HEK293T (cell line): ENCODE data around the gene PRORP.
"Not testable (repeated sequence)": the region's sequence is repeated elsewhere in the genome, so short reads cannot be mapped to it uniquely, and the experiment has no call there.

Source experiments
- CTCF ChIA-PET: fragments of 350-600 bp; formaldehyde crosslinking; extraction: SDS; loops from one replicate; lab custom pipeline; 2021; ENCODE audit warnings: antibody characterized with exemption, inconsistent platforms; lab: Yijun Ruan, JAX
- POLR2A ChIA-PET: fragments of 350-600 bp; formaldehyde crosslinking; extraction: SDS; loops from one replicate; lab custom pipeline; 2020; ENCODE audit warnings: antibody characterized with exemption, inconsistent platforms; lab: Yijun Ruan, JAX
- DNase-seq: peaks from one replicate; pipeline ENCODE4 v3.0.0; 2012; ENCODE audit warnings: mixed read lengths; ENCODE audit errors: extremely low spot score
- ARNT ChIP-seq: fragments of 450-650 bp; IDR thresholded peaks from 2 replicates; pipeline ENCODE4 v1.6.1; 2017; ENCODE audit warnings: mild to moderate bottlenecking
- BHLHE40 ChIP-seq: fragments of 450-650 bp; IDR thresholded peaks from 2 replicates; pipeline ENCODE4 v1.6.1; 2016; ENCODE audit warnings: mild to moderate bottlenecking, moderate library complexity, borderline replicate concordance
- CTBP1 ChIP-seq: fragments of 450-650 bp; IDR thresholded peaks from 2 replicates; pipeline ENCODE4 v1.6.1; 2016; ENCODE audit warnings: borderline replicate concordance
- ELF4 ChIP-seq: fragments of 450-650 bp; IDR thresholded peaks from 2 replicates; pipeline ENCODE4 v1.6.1; 2017; ENCODE audit warnings: antibody characterized with exemption
- FOXA1 ChIP-seq: fragments of 450-650 bp; IDR thresholded peaks from 2 replicates; pipeline ENCODE4 v1.6.1; 2016; ENCODE audit warnings: mild to moderate bottlenecking
- FOXK2 ChIP-seq: fragments of 450-650 bp; IDR thresholded peaks from 2 replicates; pipeline ENCODE4 v1.6.1; 2016; ENCODE audit warnings: mild to moderate bottlenecking
- FOXM1 ChIP-seq: fragments of 450-650 bp; IDR thresholded peaks from 2 replicates; pipeline ENCODE4 v1.6.1; 2017; ENCODE audit warnings: mild to moderate bottlenecking, borderline replicate concordance
- HDGF ChIP-seq: fragments of 450-650 bp; IDR thresholded peaks from 2 replicates; pipeline ENCODE4 v1.6.1; 2017; ENCODE audit warnings: antibody characterized with exemption, borderline replicate concordance
- L3MBTL2 ChIP-seq: fragments of 450-650 bp; conservative IDR thresholded peaks from 2 replicates; pipeline ENCODE4 v1.6.1; 2016; ENCODE audit warnings: mild to moderate bottlenecking
- LEF1 ChIP-seq: fragments of 450-650 bp; IDR thresholded peaks from 2 replicates; pipeline ENCODE4 v1.6.1; 2017; ENCODE audit warnings: mild to moderate bottlenecking, borderline replicate concordance
- NFRKB ChIP-seq: fragments of 450-650 bp; IDR thresholded peaks from 2 replicates; pipeline ENCODE4 v1.6.1; 2016; ENCODE audit warnings: mild to moderate bottlenecking, moderate library complexity
- SP1 ChIP-seq: fragments of 450-650 bp; IDR thresholded peaks from 2 replicates; pipeline ENCODE4 v1.6.1; 2017
- SUZ12 ChIP-seq: fragments of 450-650 bp; IDR thresholded peaks from 2 replicates; pipeline ENCODE4 v1.6.1; 2016; ENCODE audit warnings: mild to moderate bottlenecking
- TARDBP ChIP-seq: fragments of 450-650 bp; IDR thresholded peaks from 2 replicates; pipeline ENCODE4 v1.6.1; 2016
- ZNF384 ChIP-seq: fragments of 450-650 bp; IDR thresholded peaks from 2 replicates; pipeline ENCODE4 v1.6.1; 2016
- TF ChIP-seq, protein P1 (sequence below): fragments of 450-650 bp; IDR thresholded peaks from 2 replicates; pipeline ENCODE4 v1.6.1; 2016

The PRORP gene

DNA sequence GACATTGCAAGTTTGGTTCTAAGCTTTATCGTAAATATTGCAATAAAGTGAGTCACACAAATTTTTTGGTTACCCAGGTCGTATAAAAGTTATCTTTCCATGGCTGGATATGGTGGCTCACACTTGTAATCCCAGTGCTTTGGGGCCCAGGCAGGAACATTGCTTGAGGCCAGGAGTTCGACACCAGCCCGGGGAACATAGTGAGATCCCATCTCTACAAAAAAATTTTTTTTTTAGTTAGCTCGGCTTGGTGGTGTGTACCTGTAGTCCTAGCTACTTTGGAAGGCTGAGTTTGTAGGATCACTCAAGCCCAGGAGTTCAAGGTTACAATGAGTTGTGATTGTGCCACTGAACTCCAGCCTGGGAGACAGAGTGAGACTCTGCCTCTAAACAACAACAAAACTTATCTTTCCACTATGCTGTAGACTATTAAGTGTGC is 24.4 kb downstream of the PRORP start:
- ChIA-PET POLR2A (no interaction called here), CTCF (interaction anchor here (1.5 kb wide), 1 partner anchor 258 kb away, joined by 4 read pairs; the partner anchor contains the start of gene NFKBIA)
- DNase-seq, result no peak
- TF ChIP-seq ZNF384 (no peak), SP1 (no peak), TARDBP (no peak)

DNA sequence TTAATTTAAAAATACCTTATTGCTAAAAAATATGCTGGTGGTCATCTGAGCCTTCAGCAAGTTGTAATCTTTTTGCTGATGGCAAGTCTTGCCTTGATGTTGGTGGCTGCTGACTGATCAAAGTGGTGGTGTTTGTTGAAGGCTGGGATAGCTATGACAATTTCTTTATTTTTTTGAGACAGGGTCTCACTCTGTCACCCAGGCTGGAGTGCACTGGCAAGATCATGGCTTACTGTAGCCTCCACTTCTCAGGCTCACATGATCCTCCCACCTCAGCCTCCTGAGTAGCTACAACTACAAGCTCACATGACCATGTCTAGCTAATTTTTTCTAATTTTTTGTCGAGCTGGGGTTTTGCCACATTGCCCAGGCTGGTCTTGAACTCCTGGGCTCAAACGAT is 24.8 kb downstream of the PRORP start:
- POLR2A ChIA-PET, result no interaction called here
- TF ChIP-seq NFRKB, result no peak
- TF ChIP-seq FOXK2, result no peak
- no peak for TF ChIP-seq CTBP1
- no peak for TF ChIP-seq ZNF384
- TF ChIP-seq SUZ12, result no peak
- TF ChIP-seq L3MBTL2, result no peak
- no peak for TF ChIP-seq TARDBP
- TF ChIP-seq BHLHE40, result no peak
- TF ChIP-seq LEF1, result no peak
- no peak for TF ChIP-seq SP1
- TF ChIP-seq HDGF, result no peak
- TF ChIP-seq FOXM1, result no peak
- TF ChIP-seq ELF4, result no peak
- TF ChIP-seq ARNT, result no peak
- no peak for TF ChIP-seq FOXA1
- TF ChIP-seq, protein P1, sequence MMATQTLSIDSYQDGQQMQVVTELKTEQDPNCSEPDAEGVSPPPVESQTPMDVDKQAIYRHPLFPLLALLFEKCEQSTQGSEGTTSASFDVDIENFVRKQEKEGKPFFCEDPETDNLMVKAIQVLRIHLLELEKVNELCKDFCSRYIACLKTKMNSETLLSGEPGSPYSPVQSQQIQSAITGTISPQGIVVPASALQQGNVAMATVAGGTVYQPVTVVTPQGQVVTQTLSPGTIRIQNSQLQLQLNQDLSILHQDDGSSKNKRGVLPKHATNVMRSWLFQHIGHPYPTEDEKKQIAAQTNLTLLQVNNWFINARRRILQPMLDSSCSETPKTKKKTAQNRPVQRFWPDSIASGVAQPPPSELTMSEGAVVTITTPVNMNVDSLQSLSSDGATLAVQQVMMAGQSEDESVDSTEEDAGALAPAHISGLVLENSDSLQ, result no peak
- CTCF ChIA-PET, result interaction anchor here (1.5 kb wide), 1 partner anchor 258 kb away, joined by 4 read pairs; the partner anchor contains the start of gene NFKBIA
- no peak for DNase-seq

GRCh38 chr14:35147711-35148110 is 25.4 kb downstream of the PRORP start:
- no peak for TF ChIP-seq NFRKB
- no peak for TF ChIP-seq FOXA1
- TF ChIP-seq, protein P1, result no peak
- TF ChIP-seq ELF4, result no peak
- TF ChIP-seq SUZ12, result no peak
- no peak for TF ChIP-seq SP1
- TF ChIP-seq ARNT, result no peak
- TF ChIP-seq ZNF384, result no peak
- TF ChIP-seq BHLHE40, result no peak
- no peak for TF ChIP-seq LEF1
- no peak for TF ChIP-seq FOXM1
- TF ChIP-seq FOXK2, result no peak
- no peak for TF ChIP-seq CTBP1
- TF ChIP-seq HDGF, result no peak
- no peak for TF ChIP-seq L3MBTL2
- TF ChIP-seq TARDBP, result no peak
- no peak for DNase-seq
- ChIA-PET CTCF (no interaction called here), POLR2A (no interaction called here)

GRCh38 chr14:35149239-35149638 is 26.9 kb downstream of the PRORP start:
- ChIA-PET POLR2A (no interaction called here), CTCF (interaction anchor here (1.4 kb wide), 1 partner anchor 538 kb away, joined by 4 read pairs; no protein-coding TSS in a partner anchor)

GRCh38 chr14:35152531-35152930 is 30.2 kb downstream of the PRORP start:
- POLR2A ChIA-PET, DNase-seq, CTCF ChIA-PET: not testable (repeated sequence)

More at GRCh38 chr14:35149239-35149638, 26.9 kb downstream of the PRORP start:
- no peak for DNase-seq
- no peak for TF ChIP-seq NFRKB
- no peak for TF ChIP-seq LEF1
- TF ChIP-seq CTBP1, result no peak
- no peak for TF ChIP-seq FOXA1
- no peak for TF ChIP-seq SUZ12
- TF ChIP-seq, protein P1, result no peak
- no peak for TF ChIP-seq BHLHE40
- no peak for TF ChIP-seq L3MBTL2
- no peak for TF ChIP-seq HDGF
- no peak for TF ChIP-seq ARNT
- no peak for TF ChIP-seq ELF4
- no peak for TF ChIP-seq ZNF384
- no peak for TF ChIP-seq FOXM1
- TF ChIP-seq FOXK2, result no peak
- no peak for TF ChIP-seq SP1
- no peak for TF ChIP-seq TARDBP

GRCh38 chr14:35154016-35154415 is 31.7 kb downstream of the PRORP start:
- ChIA-PET POLR2A (interaction anchor here (1.1 kb wide), 1 partner anchor 33 kb away, joined by 3 read pairs; the partner anchor contains the start of gene PPP2R3C), CTCF (interaction anchor here (1.2 kb wide), 1 partner anchor 11 kb away, joined by 4 read pairs; no protein-coding TSS in a partner anchor)
- TF ChIP-seq FOXA1 (no peak), SUZ12 (no peak), FOXM1 (no peak), TARDBP (no peak), CTBP1 (no peak), ZNF384 (no peak), L3MBTL2 (no peak), SP1 (no peak), ARNT (no peak), FOXK2 (no peak)
- TF ChIP-seq, protein P1, result no peak
- DNase-seq, result no peak
